Measurements from ENCODE around the gene LLCFC1. TPM values are rescaled to one million over a fixed set of nuclear protein-coding genes. Genes with fewer than 3 reads are reported as not detected.

The LLCFC1 gene
- total and polyA plus RNA-seq, 4 experiments from 2014 or later: not detected

Other genes starting within 250 kb of the LLCFC1 start
- gene PRSS1, start 190.0 kb upstream of the LLCFC1 start, total RNA-seq: under 1 TPM in 1 of 2 experiments, not detected in 1; 0.44 TPM
- not detected for gene PRSS1, start 190.0 kb upstream of the LLCFC1 start, polyA plus RNA-seq
- not detected for gene PRSS2, start 168.5 kb upstream of the LLCFC1 start, total RNA-seq
- not detected for gene PRSS2, start 168.5 kb upstream of the LLCFC1 start, polyA plus RNA-seq
- 10 to 100 TPM; 48.4 to 65.0 TPM for gene EPHB6, start 84.4 kb upstream of the LLCFC1 start, total RNA-seq
- 10 to 100 TPM; 14.2 to 27.4 TPM for gene EPHB6, start 84.4 kb upstream of the LLCFC1 start, polyA plus RNA-seq
- not detected for gene TRPV6, start 53.7 kb upstream of the LLCFC1 start, total RNA-seq
- gene TRPV6, start 53.7 kb upstream of the LLCFC1 start, polyA plus RNA-seq: under 1 TPM in 1 of 2 donors, not detected in 1; 0.09 TPM
- not detected for gene TRPV5, start 5.7 kb upstream of the LLCFC1 start, total RNA-seq
- not detected for gene TRPV5, start 5.7 kb upstream of the LLCFC1 start, polyA plus RNA-seq
- under 1 TPM; 0.20 to 0.61 TPM for gene KEL, start 22.9 kb downstream of the LLCFC1 start, total RNA-seq
- not detected for gene KEL, start 22.9 kb downstream of the LLCFC1 start, polyA plus RNA-seq
- not detected for gene OR9A2, start 87.6 kb downstream of the LLCFC1 start, total RNA-seq
- gene OR9A2, start 87.6 kb downstream of the LLCFC1 start, polyA plus RNA-seq: not detected
- gene OR6V1, start 112.9 kb downstream of the LLCFC1 start, total RNA-seq: not detected
- gene OR6V1, start 112.9 kb downstream of the LLCFC1 start, polyA plus RNA-seq: not detected
- gene PIP, start 192.6 kb downstream of the LLCFC1 start, total RNA-seq: not detected
- not detected for gene PIP, start 192.6 kb downstream of the LLCFC1 start, polyA plus RNA-seq
- not detected for gene TAS2R39, start 243.9 kb downstream of the LLCFC1 start, total RNA-seq
- gene TAS2R39, start 243.9 kb downstream of the LLCFC1 start, polyA plus RNA-seq: not detected

All from CD4-positive, alpha-beta memory T cell (primary cell).